ENCODE measurements around the gene ARFIP1. TPM values are rescaled to one million over a fixed set of nuclear protein-coding genes. Genes with fewer than 3 reads are reported as not detected.

The ARFIP1 gene
- total and polyA plus RNA-seq, 9 of the 15 experiments (the other 6 are each of a cell fraction or from before 2014, with no cell fraction given), result 14.1 to 25.1 (median 20.9) TPM

DNA sequence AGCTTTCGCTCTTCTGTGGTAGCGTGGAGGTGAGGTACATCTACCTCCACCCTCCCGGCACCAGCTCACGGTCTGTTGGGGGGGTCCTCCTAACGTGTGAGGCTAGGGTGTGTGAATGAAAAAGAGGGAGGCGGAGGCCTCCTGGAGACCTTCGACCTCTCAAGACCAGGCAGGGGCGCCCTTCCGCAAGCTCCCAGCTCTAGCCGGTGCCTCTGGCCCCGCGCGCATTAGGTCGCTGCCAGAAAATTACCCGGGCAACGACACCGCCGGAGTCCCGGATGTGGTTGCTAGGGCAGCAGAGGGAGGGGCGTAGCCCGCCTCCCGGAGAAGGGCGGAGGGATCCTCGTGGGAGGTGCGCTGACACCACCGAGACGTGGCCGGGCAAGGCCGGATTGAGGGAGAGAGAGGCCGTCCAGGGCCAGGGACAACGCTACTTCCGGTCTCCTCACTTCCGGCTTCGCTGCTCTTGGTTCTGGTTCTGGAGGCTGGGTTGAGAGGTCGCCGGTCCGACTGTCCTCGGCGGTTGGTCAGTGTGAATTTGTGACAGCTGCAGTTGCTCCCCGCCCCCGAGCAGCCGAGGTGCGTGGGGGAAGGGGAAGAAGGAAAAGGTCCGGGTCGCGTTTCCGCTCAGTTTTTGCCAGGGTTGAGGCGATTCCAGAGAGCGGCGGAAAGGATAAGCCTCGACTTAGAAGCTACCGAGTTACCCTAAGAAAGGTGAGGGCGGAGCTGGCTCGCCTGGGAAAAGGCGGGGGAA, at the start of gene ARFIP1, which contains the start of gene TIGD4 (continued):
- TF ChIP-seq ZMIZ1 (IDR thresholded peaks at IDR 0.05; ENCODE audit: low read depth in 2 of 2, low read length in 2 of 2), result 0 out of 4 replicates have a peak, but pooled peaks of 1 of the 2 experiments have one; percentile 23
- no peak for TF ChIP-seq SAFB2 (IDR thresholded peaks at IDR 0.05; ENCODE audit: borderline replicate concordance, low read depth, low read length, severe bottlenecking)
- TF ChIP-seq ERF (CRISPR knock-in tag; IDR thresholded peaks at IDR 0.05), result no peak
- TF ChIP-seq EZH2 (IDR thresholded peaks at IDR 0.05; ENCODE audit: borderline replicate concordance, low read depth, low read length), result no peak
- TF ChIP-seq ZSCAN32 (CRISPR knock-in tag; IDR thresholded peaks at IDR 0.05), result no peak
- TF ChIP-seq SAP30 (IDR thresholded peaks at IDR 0.05; ENCODE audit: borderline replicate concordance, insufficient read depth, low read depth, low read length, poor library complexity, severe bottlenecking), result no peak
- TF ChIP-seq JUND (IDR thresholded peaks at IDR 0.05; ENCODE audit: borderline replicate concordance, low read depth, low read length), result peak; percentile 34
- no peak; the same call in 2 of the 3 replicates for TF ChIP-seq JUND (tag; IDR thresholded peaks at IDR 0.05; ENCODE audit: borderline replicate concordance, low read depth, low read length)
- 0 out of 2 replicates have a peak, but pooled peaks have one; percentile 17 for TF ChIP-seq BCOR (IDR thresholded peaks at IDR 0.05)
- peak in 1 of 2 experiments; percentile 37; a peak in 1 of 4 replicates for TF ChIP-seq UBTF (IDR thresholded peaks at IDR 0.05; ENCODE audit: borderline replicate concordance in 1 of 2, low read depth in 2 of 2, low read length in 2 of 2)
- TF ChIP-seq SOX6 (IDR thresholded peaks at IDR 0.05), result peak; percentile 5; the same call in 1 of the 2 replicates
- TF ChIP-seq CCAR2 (IDR thresholded peaks at IDR 0.05; ENCODE audit: low read depth, low read length), result no peak
- TF ChIP-seq HMGN3 (IDR thresholded peaks at IDR 0.05; ENCODE audit: borderline replicate concordance, extremely low read depth, insufficient read length, low read depth, low read length), result no peak
- TF ChIP-seq FOXM1 (IDR thresholded peaks at IDR 0.05; ENCODE audit: low read depth), result 0 out of 2 replicates have a peak, but pooled peaks have one; percentile 11
- no peak for TF ChIP-seq FOXM1 (CRISPR knock-in tag; IDR thresholded peaks at IDR 0.05; ENCODE audit: low read depth)
- TF ChIP-seq ARID1B (IDR thresholded peaks at IDR 0.05), result peak; percentile 26; the same call in 1 of the 2 replicates
- TF ChIP-seq, protein P1, sequence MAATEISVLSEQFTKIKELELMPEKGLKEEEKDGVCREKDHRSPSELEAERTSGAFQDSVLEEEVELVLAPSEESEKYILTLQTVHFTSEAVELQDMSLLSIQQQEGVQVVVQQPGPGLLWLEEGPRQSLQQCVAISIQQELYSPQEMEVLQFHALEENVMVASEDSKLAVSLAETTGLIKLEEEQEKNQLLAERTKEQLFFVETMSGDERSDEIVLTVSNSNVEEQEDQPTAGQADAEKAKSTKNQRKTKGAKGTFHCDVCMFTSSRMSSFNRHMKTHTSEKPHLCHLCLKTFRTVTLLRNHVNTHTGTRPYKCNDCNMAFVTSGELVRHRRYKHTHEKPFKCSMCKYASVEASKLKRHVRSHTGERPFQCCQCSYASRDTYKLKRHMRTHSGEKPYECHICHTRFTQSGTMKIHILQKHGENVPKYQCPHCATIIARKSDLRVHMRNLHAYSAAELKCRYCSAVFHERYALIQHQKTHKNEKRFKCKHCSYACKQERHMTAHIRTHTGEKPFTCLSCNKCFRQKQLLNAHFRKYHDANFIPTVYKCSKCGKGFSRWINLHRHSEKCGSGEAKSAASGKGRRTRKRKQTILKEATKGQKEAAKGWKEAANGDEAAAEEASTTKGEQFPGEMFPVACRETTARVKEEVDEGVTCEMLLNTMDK (IDR thresholded peaks at IDR 0.05; ENCODE audit: borderline replicate concordance, insufficient read depth, low read depth, low read length, poor library complexity, severe bottlenecking), result peak; percentile 17
- no peak for TF ChIP-seq SIX5 (IDR thresholded peaks at IDR 0.05; ENCODE audit: borderline replicate concordance in 1 of 2, insufficient read depth in 1 of 2, low read depth in 1 of 2, low read length in 2 of 2)
